Measurements from ENCODE around the gene TNIP2. TPM values are rescaled to one million over a fixed set of nuclear protein-coding genes. Genes with fewer than 3 reads are reported as not detected.
"Not testable (repeated sequence)": the region's sequence is repeated elsewhere in the genome, so short reads cannot be mapped to it uniquely, and the experiment has no call there.

TNIP2 gene
- total and polyA plus RNA-seq, 2 of the 8 experiments (the other 6 are each of a cell fraction or from before 2014, with no cell fraction given): 23.7 to 37.7 TPM

- TF ChIP-seq CTCF (IDR thresholded peaks at IDR 0.05; ENCODE audit: control extremely low read depth in 1 of 3, insufficient read depth in 1 of 3, low read depth in 1 of 3, low read length in 3 of 3) (no peak), CREB1 (IDR thresholded peaks at IDR 0.05) (no peak), NANOG (IDR thresholded peaks at IDR 0.05; ENCODE audit: insufficient read depth, low read depth, low read length, poor library complexity, severe bottlenecking) (no peak), CBX8 (IDR thresholded peaks at IDR 0.05; ENCODE audit: borderline replicate concordance, low read depth, low read length) (no peak), E2F6 (IDR thresholded peaks at IDR 0.05) (no peak), POLR2A (IDR thresholded peaks at IDR 0.05; ENCODE audit: control extremely low read depth in 1 of 2, low read depth in 2 of 2, low read length in 2 of 2) (no peak)
- TF ChIP-seq, protein P1, sequence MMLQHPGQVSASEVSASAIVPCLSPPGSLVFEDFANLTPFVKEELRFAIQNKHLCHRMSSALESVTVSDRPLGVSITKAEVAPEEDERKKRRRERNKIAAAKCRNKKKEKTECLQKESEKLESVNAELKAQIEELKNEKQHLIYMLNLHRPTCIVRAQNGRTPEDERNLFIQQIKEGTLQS (IDR thresholded peaks at IDR 0.05; ENCODE audit: insufficient read depth, low read depth, low read length): no peak
Measured at GRCh38 chr4:2728221-2728620, 27.9 kb downstream of the TNIP2 start (continued).

GRCh38 chr4:2726881-2727280 is 29.3 kb downstream of the TNIP2 start:
- H3K36me3 ChIP-seq (ENCODE audit: control insufficient read depth in 2 of 4, insufficient read depth in 4 of 4, low read length in 3 of 4); DNase-seq (ENCODE audit: low read depth in 1 of 2, low spot score in 2 of 2); H3K18ac ChIP-seq (ENCODE audit: extremely low read depth, low read length); H3K23me2 ChIP-seq (ENCODE audit: low read depth, low read length); H2AFZ ChIP-seq (ENCODE audit: low read length); H4K20me1 ChIP-seq (replicated peaks in 1 of 2; ENCODE audit: control insufficient read depth in 1 of 2, insufficient read depth in 2 of 2, low read length in 2 of 2); H3K9ac ChIP-seq (replicated peaks in 1 of 4; ENCODE audit: extremely low read depth in 1 of 4, low read depth in 3 of 4, low read length in 3 of 4); H3K79me1 ChIP-seq (ENCODE audit: low read depth, low read length); H2BK15ac ChIP-seq (ENCODE audit: low read length); H2BK20ac ChIP-seq (ENCODE audit: low read length); H4K91ac ChIP-seq (replicated peaks; ENCODE audit: insufficient read length, low read length); H4K8ac ChIP-seq (ENCODE audit: extremely low read depth, insufficient read depth, low read length); H3K23ac ChIP-seq (ENCODE audit: insufficient read length); H3K4me3 ChIP-seq (ENCODE audit: extremely low read depth in 1 of 4, insufficient read depth in 2 of 4, low read depth in 3 of 4, low read length in 4 of 4); H2BK5ac ChIP-seq (ENCODE audit: low read depth, low read length); POLR2A ChIA-PET (ENCODE audit: partially characterized antibody); H4K5ac ChIP-seq (ENCODE audit: insufficient read length, low read depth, low read length); H3K56ac ChIP-seq (replicated peaks; ENCODE audit: insufficient read length, low read depth, low read length); H3K4me1 ChIP-seq (replicated peaks in 1 of 4; ENCODE audit: control insufficient read depth in 3 of 4, insufficient read depth in 4 of 4, low read length in 3 of 4); H2BK12ac ChIP-seq (ENCODE audit: low read depth, low read length); H3K27ac ChIP-seq (ENCODE audit: low read depth, low read length); H3K4ac ChIP-seq (replicated peaks; ENCODE audit: insufficient read length, low read depth, low read length); H3K79me2 ChIP-seq (ENCODE audit: control insufficient read depth in 1 of 2, insufficient read depth in 2 of 2, low read length in 2 of 2); H3K9me3 ChIP-seq (ENCODE audit: insufficient read depth in 2 of 2, low read depth in 1 of 2, low read length in 1 of 2); H3K14ac ChIP-seq (ENCODE audit: insufficient read length); FAIRE-seq; H3K4me2 ChIP-seq (ENCODE audit: insufficient read depth in 1 of 2, low read depth in 2 of 2, low read length in 2 of 2); H2AK5ac ChIP-seq (ENCODE audit: low read depth, low read length); H3K27me3 ChIP-seq (replicated peaks in 1 of 4; ENCODE audit: control insufficient read depth in 3 of 4, extremely low read depth in 1 of 4, insufficient read depth in 3 of 4, low read length in 3 of 4); H2BK120ac ChIP-seq (replicated peaks; ENCODE audit: low read depth, low read length): not testable (repeated sequence)
- CTCF ChIA-PET (ENCODE audit: partially characterized antibody): interaction anchor here (1.5 kb wide), 1 partner anchor 19 kb away, joined by 3 read pairs; no protein-coding TSS in a partner anchor
- 94% methylated on average over 10 of the region's 17 CpGs; no CpG with 5 or more reads in 1 of the 2 experiments for WGBS, 2 experiments (ENCODE audit: extremely low coverage in 1 of 2, insufficient coverage in 1 of 2, insufficient read length in 1 of 2, insufficient replicate concordance in 2 of 2, low coverage in 1 of 2, low lambda C conversion rate in 2 of 2, missing lambda C conversion rate in 1 of 2)
